ENCODE data around the gene KAT5.

DNA sequence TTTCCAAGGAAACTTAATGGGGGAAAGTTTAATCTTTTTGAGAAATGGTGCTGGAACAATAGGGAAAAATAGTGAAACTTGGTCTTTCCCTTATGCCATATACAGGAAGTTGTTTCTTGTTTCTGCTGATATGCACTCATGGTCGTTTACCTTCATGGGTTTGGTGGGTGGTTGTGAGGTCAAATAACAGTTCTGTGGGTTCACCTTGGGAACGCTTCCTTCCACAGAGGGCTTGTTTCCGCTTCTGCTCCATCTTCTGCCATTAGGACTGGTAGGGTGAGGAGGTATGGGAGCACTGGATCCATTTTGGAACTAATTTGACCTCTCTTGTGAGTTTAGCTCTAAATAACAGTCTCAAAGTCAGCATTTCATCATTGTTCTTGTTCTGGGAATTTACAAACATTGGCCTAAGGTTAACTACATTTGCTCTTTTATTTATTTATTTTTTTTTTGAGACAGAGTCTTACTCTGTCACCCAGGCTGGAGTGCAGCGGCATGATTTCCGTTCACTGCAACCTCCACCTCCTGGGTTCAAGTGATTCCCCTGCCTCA is 31.8 kb upstream of the KAT5 start:
- TF ChIP-seq, protein P1, sequence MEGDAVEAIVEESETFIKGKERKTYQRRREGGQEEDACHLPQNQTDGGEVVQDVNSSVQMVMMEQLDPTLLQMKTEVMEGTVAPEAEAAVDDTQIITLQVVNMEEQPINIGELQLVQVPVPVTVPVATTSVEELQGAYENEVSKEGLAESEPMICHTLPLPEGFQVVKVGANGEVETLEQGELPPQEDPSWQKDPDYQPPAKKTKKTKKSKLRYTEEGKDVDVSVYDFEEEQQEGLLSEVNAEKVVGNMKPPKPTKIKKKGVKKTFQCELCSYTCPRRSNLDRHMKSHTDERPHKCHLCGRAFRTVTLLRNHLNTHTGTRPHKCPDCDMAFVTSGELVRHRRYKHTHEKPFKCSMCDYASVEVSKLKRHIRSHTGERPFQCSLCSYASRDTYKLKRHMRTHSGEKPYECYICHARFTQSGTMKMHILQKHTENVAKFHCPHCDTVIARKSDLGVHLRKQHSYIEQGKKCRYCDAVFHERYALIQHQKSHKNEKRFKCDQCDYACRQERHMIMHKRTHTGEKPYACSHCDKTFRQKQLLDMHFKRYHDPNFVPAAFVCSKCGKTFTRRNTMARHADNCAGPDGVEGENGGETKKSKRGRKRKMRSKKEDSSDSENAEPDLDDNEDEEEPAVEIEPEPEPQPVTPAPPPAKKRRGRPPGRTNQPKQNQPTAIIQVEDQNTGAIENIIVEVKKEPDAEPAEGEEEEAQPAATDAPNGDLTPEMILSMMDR (conservative IDR thresholded peaks at IDR 0.05), result no peak
- no peak for TF ChIP-seq EZH2 (IDR thresholded peaks at IDR 0.05; ENCODE audit: low read depth)
